Neural cell (in vitro differentiated cells): ENCODE data around the gene FREY1.

ENCODE experiments used
- CTCF ChIP-seq: fragments of 450-650 bp; IDR thresholded peaks from 2 replicates; pipeline ENCODE4 v1.5.1; 2014; ENCODE audit warnings: antibody characterized with exemption, mild to moderate bottlenecking, moderate library complexity; ENCODE audit not compliant: poor library complexity, severe bottlenecking
- EZH2 ChIP-seq: fragments of 200-600, 300-800 bp; shearing (Covaris generic), sonication (generic); IDR thresholded peaks from 2 replicates; pipeline ENCODE4 v1.6.1; 2014; ENCODE audit warnings: antibody characterized with exemption, low read length, borderline replicate concordance, mild to moderate bottlenecking; ENCODE audit not compliant: insufficient read depth, poor library complexity, severe bottlenecking
- MXI1 ChIP-seq: fragments of 450-650 bp; conservative IDR thresholded peaks from 2 replicates; pipeline ENCODE4 v1.6.1; 2014; ENCODE audit warnings: antibody characterized with exemption, mild to moderate bottlenecking; ENCODE audit not compliant: poor library complexity, severe bottlenecking
- RAD21 ChIP-seq: fragments of 450-650 bp; conservative IDR thresholded peaks from 2 replicates; pipeline ENCODE4 v1.6.1; 2014; ENCODE audit warnings: antibody characterized with exemption, mild to moderate bottlenecking, moderate library complexity
- TF ChIP-seq, protein P1 (sequence below): IDR thresholded peaks from 2 replicates; pipeline ENCODE4 v1.6.1; 2012; ENCODE audit warnings: borderline replicate concordance

GRCh38 chr11:45934580-45935318 is 27.7 kb upstream of the FREY1 start:
- TF ChIP-seq CTCF (no peak), MXI1 (no peak), RAD21 (no peak), EZH2 (no peak)
- TF ChIP-seq, protein P1, sequence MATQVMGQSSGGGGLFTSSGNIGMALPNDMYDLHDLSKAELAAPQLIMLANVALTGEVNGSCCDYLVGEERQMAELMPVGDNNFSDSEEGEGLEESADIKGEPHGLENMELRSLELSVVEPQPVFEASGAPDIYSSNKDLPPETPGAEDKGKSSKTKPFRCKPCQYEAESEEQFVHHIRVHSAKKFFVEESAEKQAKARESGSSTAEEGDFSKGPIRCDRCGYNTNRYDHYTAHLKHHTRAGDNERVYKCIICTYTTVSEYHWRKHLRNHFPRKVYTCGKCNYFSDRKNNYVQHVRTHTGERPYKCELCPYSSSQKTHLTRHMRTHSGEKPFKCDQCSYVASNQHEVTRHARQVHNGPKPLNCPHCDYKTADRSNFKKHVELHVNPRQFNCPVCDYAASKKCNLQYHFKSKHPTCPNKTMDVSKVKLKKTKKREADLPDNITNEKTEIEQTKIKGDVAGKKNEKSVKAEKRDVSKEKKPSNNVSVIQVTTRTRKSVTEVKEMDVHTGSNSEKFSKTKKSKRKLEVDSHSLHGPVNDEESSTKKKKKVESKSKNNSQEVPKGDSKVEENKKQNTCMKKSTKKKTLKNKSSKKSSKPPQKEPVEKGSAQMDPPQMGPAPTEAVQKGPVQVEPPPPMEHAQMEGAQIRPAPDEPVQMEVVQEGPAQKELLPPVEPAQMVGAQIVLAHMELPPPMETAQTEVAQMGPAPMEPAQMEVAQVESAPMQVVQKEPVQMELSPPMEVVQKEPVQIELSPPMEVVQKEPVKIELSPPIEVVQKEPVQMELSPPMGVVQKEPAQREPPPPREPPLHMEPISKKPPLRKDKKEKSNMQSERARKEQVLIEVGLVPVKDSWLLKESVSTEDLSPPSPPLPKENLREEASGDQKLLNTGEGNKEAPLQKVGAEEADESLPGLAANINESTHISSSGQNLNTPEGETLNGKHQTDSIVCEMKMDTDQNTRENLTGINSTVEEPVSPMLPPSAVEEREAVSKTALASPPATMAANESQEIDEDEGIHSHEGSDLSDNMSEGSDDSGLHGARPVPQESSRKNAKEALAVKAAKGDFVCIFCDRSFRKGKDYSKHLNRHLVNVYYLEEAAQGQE: no peak
